RWPE2 (cell line): Measurements from ENCODE around the gene PPM1L.

Experiments used
- ATAC-seq: fragments of 200-7000 bp; cut with Tn5 transposase; 3 replicates; pipeline ENCODE4 v1.9.1; 2021; ENCODE audit warnings: low read depth
- DNase-seq: peaks from one replicate; pipeline ENCODE4 v3.0.0-alpha.2; 2020; ENCODE audit warnings: low spot score
- H3K27ac ChIP-seq: fragments of 450-650 bp; 2 replicates; pipeline ENCODE4 v1.5.1; 2017; ENCODE audit warnings: mild to moderate bottlenecking; ENCODE audit not compliant: poor library complexity, severe bottlenecking
- H3K27me3 ChIP-seq: fragments of 250-450 bp; sonication (Bioruptor Pico); 2 replicates; pipeline ENCODE4 v1.5.1; 2021; ENCODE audit warnings: mild to moderate bottlenecking, moderate library complexity; ENCODE audit not compliant: insufficient read depth, poor library complexity, severe bottlenecking
- H3K36me3 ChIP-seq: fragments of 250-450 bp; sonication (Bioruptor Pico); 2 replicates; pipeline ENCODE4 v1.5.1; 2020; ENCODE audit warnings: low read depth, mild to moderate bottlenecking, moderate library complexity
- H3K4me1 ChIP-seq: fragments of 250-450 bp; sonication (Bioruptor Pico); 2 replicates; pipeline ENCODE4 v1.5.1; 2021; ENCODE audit warnings: mild to moderate bottlenecking, moderate library complexity; ENCODE audit not compliant: insufficient read depth, poor library complexity, severe bottlenecking
- H3K4me3 ChIP-seq: fragments of 250-450 bp; sonication (Bioruptor Pico); 2 replicates; pipeline ENCODE4 v1.5.1; 2021; ENCODE audit warnings: mild to moderate bottlenecking, moderate library complexity; ENCODE audit not compliant: severe bottlenecking
- H3K9me3 ChIP-seq: fragments of 250-450 bp; sonication (Bioruptor Pico); 2 replicates; pipeline ENCODE4 v1.5.1; 2021; ENCODE audit warnings: mild to moderate bottlenecking, moderate library complexity; ENCODE audit not compliant: severe bottlenecking
- TF ChIP-seq, protein P1 (sequence below): fragments of 450-650 bp; IDR thresholded peaks from one replicate; pipeline ENCODE4 v1.5.1; 2017; ENCODE audit warnings: mild to moderate bottlenecking, moderate library complexity; ENCODE audit not compliant: poor library complexity, severe bottlenecking

Gene PPM1L

DNA sequence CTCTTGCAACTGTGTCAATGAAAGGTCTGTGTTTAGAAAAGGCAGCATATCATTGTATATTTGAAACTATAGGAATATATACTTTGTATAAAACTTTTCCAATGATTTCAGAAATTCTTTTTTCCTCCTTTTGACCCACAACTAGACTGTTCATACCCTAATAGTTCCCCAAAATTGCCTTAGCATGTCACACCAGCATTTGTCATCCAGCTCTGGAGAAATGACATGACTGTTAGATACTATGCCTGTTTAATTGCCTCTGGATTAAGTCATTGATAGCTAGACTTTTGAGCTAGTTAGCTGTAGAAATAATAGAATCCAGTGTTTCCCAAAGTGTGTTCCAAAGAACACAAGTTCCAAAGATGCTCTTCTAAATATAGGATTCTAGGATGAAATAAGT, 316.7 kb downstream of the PPM1L start:
- H3K4me1 ChIP-seq: peaks cover 8% of the 10 kb centered on the region
- ATAC-seq: no peak
- H3K36me3 ChIP-seq: no peaks in the 10 kb centered on the region
- TF ChIP-seq, protein P1, sequence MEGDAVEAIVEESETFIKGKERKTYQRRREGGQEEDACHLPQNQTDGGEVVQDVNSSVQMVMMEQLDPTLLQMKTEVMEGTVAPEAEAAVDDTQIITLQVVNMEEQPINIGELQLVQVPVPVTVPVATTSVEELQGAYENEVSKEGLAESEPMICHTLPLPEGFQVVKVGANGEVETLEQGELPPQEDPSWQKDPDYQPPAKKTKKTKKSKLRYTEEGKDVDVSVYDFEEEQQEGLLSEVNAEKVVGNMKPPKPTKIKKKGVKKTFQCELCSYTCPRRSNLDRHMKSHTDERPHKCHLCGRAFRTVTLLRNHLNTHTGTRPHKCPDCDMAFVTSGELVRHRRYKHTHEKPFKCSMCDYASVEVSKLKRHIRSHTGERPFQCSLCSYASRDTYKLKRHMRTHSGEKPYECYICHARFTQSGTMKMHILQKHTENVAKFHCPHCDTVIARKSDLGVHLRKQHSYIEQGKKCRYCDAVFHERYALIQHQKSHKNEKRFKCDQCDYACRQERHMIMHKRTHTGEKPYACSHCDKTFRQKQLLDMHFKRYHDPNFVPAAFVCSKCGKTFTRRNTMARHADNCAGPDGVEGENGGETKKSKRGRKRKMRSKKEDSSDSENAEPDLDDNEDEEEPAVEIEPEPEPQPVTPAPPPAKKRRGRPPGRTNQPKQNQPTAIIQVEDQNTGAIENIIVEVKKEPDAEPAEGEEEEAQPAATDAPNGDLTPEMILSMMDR: no peak
- H3K4me3 ChIP-seq: no peak overlapping the region
- no peak overlapping the region for H3K27ac ChIP-seq
- H3K9me3 ChIP-seq: no peaks in the 10 kb centered on the region
- DNase-seq: no peak
- no peaks in the 10 kb centered on the region for H3K27me3 ChIP-seq

- peaks cover 8% of the 10 kb centered on the region for H3K4me1 ChIP-seq
- no peak for ATAC-seq
- no peaks in the 10 kb centered on the region for H3K27me3 ChIP-seq
- H3K4me3 ChIP-seq: no peak overlapping the region
- no peak overlapping the region for H3K27ac ChIP-seq
- no peaks in the 10 kb centered on the region for H3K9me3 ChIP-seq
- no peak for DNase-seq
- H3K36me3 ChIP-seq: no peaks in the 10 kb centered on the region
- TF ChIP-seq, protein P1: no peak
Measured at GRCh38 chr3:161073181-161073580, 317.1 kb downstream of the PPM1L start.

GRCh38 chr3:161081633-161082032, 325.6 kb downstream of the PPM1L start:
- Histone ChIP-seq H3K4me1 (no peaks in the 10 kb centered on the region), H3K9me3 (no peaks in the 10 kb centered on the region), H3K27me3 (no peaks in the 10 kb centered on the region), H3K36me3 (peaks cover 3% of the 10 kb centered on the region), H3K4me3 (no peak overlapping the region), H3K27ac (no peak overlapping the region)
- DNase-seq (no peak), ATAC-seq (no peak)
- TF ChIP-seq, protein P1: no peak

DNA sequence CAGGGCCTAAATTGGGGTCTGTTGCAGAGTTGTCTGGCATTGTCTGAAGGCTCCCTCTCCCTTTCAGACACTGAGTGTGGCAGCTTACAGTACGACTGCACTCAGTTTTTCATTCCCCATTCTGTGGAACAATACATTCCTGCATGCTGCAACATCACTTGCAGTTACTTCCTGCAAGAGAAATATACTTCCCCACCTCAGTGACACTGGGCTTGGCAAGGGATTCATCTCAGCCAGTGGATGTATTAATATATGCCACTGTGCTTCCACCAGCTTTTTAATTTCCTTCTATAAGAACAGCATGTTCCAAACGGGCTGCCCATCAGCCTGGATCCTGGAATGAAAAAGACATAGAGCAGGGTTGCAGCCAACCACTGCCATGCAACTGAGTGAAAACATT, 326.0 kb downstream of the PPM1L start:
- TF ChIP-seq, protein P1: no peak
- H3K9me3 ChIP-seq: no peaks in the 10 kb centered on the region
- peaks cover 3% of the 10 kb centered on the region for H3K36me3 ChIP-seq
- H3K27ac ChIP-seq: no peak overlapping the region
- H3K4me3 ChIP-seq: no peak overlapping the region
- no peak for ATAC-seq
- no peaks in the 10 kb centered on the region for H3K4me1 ChIP-seq
- no peak for DNase-seq
- no peaks in the 10 kb centered on the region for H3K27me3 ChIP-seq

DNA sequence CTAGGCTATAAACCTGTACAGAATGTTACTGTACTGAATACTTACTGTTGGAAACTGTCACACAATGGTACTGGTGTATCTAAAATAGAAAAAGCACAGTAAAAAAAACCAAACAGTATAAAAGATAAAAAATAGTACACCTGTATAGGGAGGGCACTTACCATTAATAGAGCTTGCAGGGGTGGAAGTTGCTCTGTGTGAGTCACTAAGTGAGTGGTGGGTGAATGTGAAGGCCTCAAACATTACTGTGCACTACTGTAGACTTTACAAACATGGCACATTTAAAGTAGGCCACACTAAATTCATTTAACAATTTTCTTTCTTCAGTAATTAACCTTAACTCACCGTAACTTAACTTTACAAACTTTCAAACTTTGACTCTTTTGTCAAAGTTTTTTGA, 327.1 kb downstream of the PPM1L start:
- Histone ChIP-seq H3K27me3 (no peaks in the 10 kb centered on the region), H3K36me3 (peaks cover 3% of the 10 kb centered on the region), H3K9me3 (no peaks in the 10 kb centered on the region), H3K4me1 (no peaks in the 10 kb centered on the region), H3K4me3 (no peak overlapping the region), H3K27ac (no peak overlapping the region)
- no peak for DNase-seq
- TF ChIP-seq, protein P1: no peak
- ATAC-seq: no peak; the same call in 2 of the 3 replicates
